HCT116 (cell line): ENCODE results near the gene CLTRN. TPM values are rescaled to one million over a fixed set of nuclear protein-coding genes. Genes with fewer than 3 reads are reported as not detected.

Experiments used
- ATAC-seq: fragments of 200-7000 bp; cut with Tn5 transposase; 2 replicates; pipeline ENCODE4 v1.9.1; 2020; ENCODE audit warnings: mild to moderate bottlenecking, moderate library complexity
- BruUV-seq: library from RNA; stranded (reverse); fragments of 400-500 nt; replicated peaks from 2 replicates; lab custom pipeline; 2021; lab: Mats Ljungman, UMichigan
- CTCF ChIA-PET: fragments of 300-600 bp; sonication (Branson Sonifier 250); formaldehyde crosslinking; loops from one replicate; lab custom pipeline; 2021; ENCODE audit warnings: antibody characterized with exemption; lab: Charles Lee
- POLR2A ChIA-PET: fragments of 300-600, 350-600 bp; sonication (Branson Sonifier 250); formaldehyde crosslinking; loops from one replicate; lab custom pipeline; 2021; ENCODE audit warnings: antibody characterized with exemption; lab: Charles Lee
- RAD21 ChIA-PET, 2 experiments: fragments of 300-600 bp; sonication (Branson Sonifier 250); formaldehyde crosslinking; loops; one replicate each; lab custom pipeline; 2023; ENCODE audit warnings: low total read pairs in 2 of 2; ENCODE audit not compliant: uncharacterized antibody in 2 of 2, unreplicated experiment in 2 of 2, low non-redundant PET in 1 of 2; lab: Charles Lee
- DNase-seq: peaks from one replicate; pipeline ENCODE4 v3.0.0-alpha.2; 2010; ENCODE audit warnings: low read depth, low spot score
- H2AFZ ChIP-seq: fragments of 200-600 bp; shearing (Covaris generic), sonication (generic); 2 replicates; pipeline ENCODE4 v1.6.1; 2017; ENCODE audit warnings: low read depth, mixed run types, mixed read lengths, antibody characterized with exemption, low read length; ENCODE audit not compliant: poor library complexity, severe bottlenecking
- H3K27ac ChIP-seq: 2 replicates; pipeline ENCODE4 v1.5.1; 2012; ENCODE audit warnings: low read depth, low read length
- H3K27me3 ChIP-seq: fragments of 200-600 bp; sonication (generic); 2 replicates; pipeline ENCODE4 v1.6.1; 2016; ENCODE audit warnings: mixed run types, low read length, mixed read lengths; ENCODE audit not compliant: insufficient read depth
- H3K36me3 ChIP-seq, 2 experiments: fragments of 200-500 bp in 1 of 2; fragments of 200-600 bp in 1 of 2; sonication (Bioruptor generic) in 1 of 2; sonication (generic) in 1 of 2; 2 replicates each; pipeline versions ENCODE4 v1.5.1 to v1.6.1; 2014 to 2016; ENCODE audit warnings: low read length in 2 of 2, inconsistent platforms in 1 of 2, mixed read lengths in 1 of 2, mixed run types in 1 of 2; ENCODE audit not compliant: insufficient read depth in 2 of 2, control insufficient read depth in 1 of 2
- H3K4me1 ChIP-seq, 2 experiments: fragments of 200-600 bp in 1 of 2; sonication (generic) in 1 of 2; 2 replicates each; pipeline versions ENCODE4 v1.5.1 to v1.6.1; 2012 to 2017; ENCODE audit warnings: low read length in 2 of 2, inconsistent platforms in 1 of 2, mild to moderate bottlenecking in 1 of 2, mixed read lengths in 1 of 2, mixed run types in 1 of 2, moderate library complexity in 1 of 2; ENCODE audit not compliant: insufficient read depth in 2 of 2, control insufficient read depth in 1 of 2
- H3K4me2 ChIP-seq: fragments of 200-600 bp; sonication (generic); 2 replicates; pipeline ENCODE4 v1.6.1; 2017; ENCODE audit warnings: mixed run types, low read length, mixed read lengths
- H3K4me3 ChIP-seq, 2 experiments: fragments of 200-600 bp in 1 of 2; sonication (generic) in 1 of 2; replicated peaks in 1 of 2; 2 replicates each; pipeline ENCODE4 v1.5.1; 2011 to 2016; ENCODE audit warnings: low read length in 2 of 2, control low read depth in 1 of 2, low read depth in 1 of 2, mild to moderate bottlenecking in 1 of 2, mixed read lengths in 1 of 2, mixed run types in 1 of 2
- H3K79me2 ChIP-seq: fragments of 200-600 bp; sonication (generic); 2 replicates; pipeline ENCODE4 v1.6.1; 2017; ENCODE audit warnings: mild to moderate bottlenecking, mixed run types, low read length, moderate library complexity, mixed read lengths; ENCODE audit not compliant: insufficient read depth
- H3K9ac ChIP-seq: fragments of 200-600 bp; sonication (generic); 2 replicates; pipeline ENCODE4 v1.6.1; 2016; ENCODE audit warnings: low read length, mixed read lengths
- H3K9me2 ChIP-seq: fragments of 200-600 bp; sonication (generic), shearing (Covaris generic); 2 replicates; pipeline ENCODE4 v1.6.1; 2017; ENCODE audit warnings: mixed run types, mild to moderate bottlenecking, moderate library complexity; ENCODE audit not compliant: insufficient read depth
- H3K9me3 ChIP-seq, 2 experiments: fragments of 200-500 bp in 1 of 2; fragments of 200-600 bp in 1 of 2; sonication (Bioruptor generic) in 1 of 2; sonication (generic) in 1 of 2; 2 replicates each; pipeline ENCODE4 v1.6.1; 2014 to 2017; ENCODE audit warnings: low read length in 2 of 2, mixed read lengths in 2 of 2, inconsistent platforms in 1 of 2, low read depth in 1 of 2, mild to moderate bottlenecking in 1 of 2, mixed run types in 1 of 2, moderate library complexity in 1 of 2; ENCODE audit not compliant: control insufficient read depth in 1 of 2, insufficient read depth in 1 of 2
- H4K20me1 ChIP-seq: fragments of 200-600 bp; sonication (generic), shearing (Covaris generic); 2 replicates; pipeline ENCODE4 v1.6.1; 2017; ENCODE audit warnings: mixed run types, mild to moderate bottlenecking, moderate library complexity; ENCODE audit not compliant: insufficient read depth
- EGR1 ChIP-seq: IDR thresholded peaks from 2 replicates; pipeline ENCODE4 v1.6.1; 2012; ENCODE audit warnings: low read depth
- ELF1 ChIP-seq: IDR thresholded peaks from 2 replicates; pipeline ENCODE4 v1.6.1; 2012; ENCODE audit warnings: low read depth, borderline replicate concordance
- EZH2 ChIP-seq: fragments of 200-600 bp; sonication (generic); IDR thresholded peaks from 2 replicates; pipeline ENCODE4 v1.6.1; 2017; ENCODE audit warnings: antibody characterized with exemption, mixed run types
- FOSL1 ChIP-seq: IDR thresholded peaks from 2 replicates; pipeline ENCODE4 v1.6.1; 2012; ENCODE audit warnings: low read depth
- POLR2AphosphoS5 ChIP-seq: IDR thresholded peaks from 2 replicates; pipeline ENCODE4 v1.6.1; 2011; ENCODE audit warnings: mild to moderate bottlenecking, low read depth, low read length, moderate library complexity
- RAD21 ChIP-seq: IDR thresholded peaks from 2 replicates; pipeline ENCODE4 v1.6.1; 2012; ENCODE audit warnings: low read depth, mild to moderate bottlenecking
- SP1 ChIP-seq: IDR thresholded peaks from 2 replicates; pipeline ENCODE4 v1.6.1; 2012; ENCODE audit warnings: low read depth
- SRF ChIP-seq: IDR thresholded peaks from 2 replicates; pipeline ENCODE4 v1.6.1; 2012; ENCODE audit warnings: low read depth
- TCF7L2 ChIP-seq: IDR thresholded peaks from 2 replicates; pipeline ENCODE4 v1.7.0; 2011; ENCODE audit warnings: borderline replicate concordance, inconsistent platforms; ENCODE audit not compliant: insufficient read depth, insufficient read length; ENCODE audit errors: extremely low read depth
- ZFX ChIP-seq: fragments of 450-650 bp; IDR thresholded peaks from 2 replicates; pipeline ENCODE4 v1.6.1; 2017
- intact Hi-C: fragments of 100-400 bp; cut with micrococcal nuclease; formaldehyde crosslinking; loops from 2 replicates; pipeline ENCODE4 v1.10.0; 2022
- total RNA-seq: library from RNA; stranded (reverse); gene quantifications from one replicate; pipeline ENCODE4 v1.2.1, GENCODE V29; 2021; ENCODE audit not compliant: unreplicated experiment
- TF ChIP-seq, protein P1 (sequence below), 3 experiments: fragments of 200-600 bp in 1 of 3; sonication (generic) in 1 of 3; IDR thresholded peaks in 2 of 3; conservative IDR thresholded peaks in 1 of 3; 2 replicates each; pipeline ENCODE4 v1.5.1; 2012 to 2017; ENCODE audit warnings: low read depth in 2 of 3, low read length in 2 of 3, antibody characterized with exemption in 1 of 3, borderline replicate concordance in 1 of 3, control low read depth in 1 of 3, mild to moderate bottlenecking in 1 of 3, mixed read lengths in 1 of 3, mixed run types in 1 of 3, moderate library complexity in 1 of 3; ENCODE audit not compliant: insufficient read depth in 1 of 3
- TF ChIP-seq, protein P2 (sequence below): IDR thresholded peaks from 2 replicates; pipeline ENCODE4 v1.6.1; 2012; ENCODE audit warnings: low read depth

Gene CLTRN
- total RNA-seq, 1 experiment from 2014 or later: 0.25 TPM

DNA sequence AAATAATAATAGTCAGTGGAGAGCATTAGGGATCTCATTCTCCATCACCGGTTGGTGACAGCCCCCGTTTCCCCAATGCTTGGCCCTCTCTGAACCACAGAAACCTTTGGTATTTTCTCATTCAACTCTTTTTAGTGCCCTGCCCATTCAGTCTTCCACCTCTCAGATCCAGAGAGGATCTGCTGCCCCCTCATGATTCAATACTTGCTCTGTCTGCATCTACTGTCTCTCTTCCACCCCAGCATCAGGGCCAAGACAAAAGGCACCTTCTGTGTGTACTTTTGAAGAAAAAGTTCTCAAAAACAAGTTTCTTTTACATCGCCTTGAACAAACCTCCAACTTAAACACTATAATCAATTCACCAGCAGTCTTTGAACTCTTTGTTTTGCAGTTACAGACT lies 19.3 kb downstream of the CLTRN start:
- Histone ChIP-seq H3K9me2 (no peaks in the 10 kb centered on the region), H3K4me2 (no peak overlapping the region), H3K9me3 (no peaks in the 10 kb centered on the region), H3K79me2 (no peaks in the 10 kb centered on the region)
- BruUV-seq: no TSS peak
- TF ChIP-seq RAD21 (peak; percentile 43; the same call in 1 of the 2 replicates), ELF1 (no peak)
- TF ChIP-seq, protein P1, sequence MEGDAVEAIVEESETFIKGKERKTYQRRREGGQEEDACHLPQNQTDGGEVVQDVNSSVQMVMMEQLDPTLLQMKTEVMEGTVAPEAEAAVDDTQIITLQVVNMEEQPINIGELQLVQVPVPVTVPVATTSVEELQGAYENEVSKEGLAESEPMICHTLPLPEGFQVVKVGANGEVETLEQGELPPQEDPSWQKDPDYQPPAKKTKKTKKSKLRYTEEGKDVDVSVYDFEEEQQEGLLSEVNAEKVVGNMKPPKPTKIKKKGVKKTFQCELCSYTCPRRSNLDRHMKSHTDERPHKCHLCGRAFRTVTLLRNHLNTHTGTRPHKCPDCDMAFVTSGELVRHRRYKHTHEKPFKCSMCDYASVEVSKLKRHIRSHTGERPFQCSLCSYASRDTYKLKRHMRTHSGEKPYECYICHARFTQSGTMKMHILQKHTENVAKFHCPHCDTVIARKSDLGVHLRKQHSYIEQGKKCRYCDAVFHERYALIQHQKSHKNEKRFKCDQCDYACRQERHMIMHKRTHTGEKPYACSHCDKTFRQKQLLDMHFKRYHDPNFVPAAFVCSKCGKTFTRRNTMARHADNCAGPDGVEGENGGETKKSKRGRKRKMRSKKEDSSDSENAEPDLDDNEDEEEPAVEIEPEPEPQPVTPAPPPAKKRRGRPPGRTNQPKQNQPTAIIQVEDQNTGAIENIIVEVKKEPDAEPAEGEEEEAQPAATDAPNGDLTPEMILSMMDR (IDR thresholded peaks at IDR 0.05 in 2 of 3, conservative IDR thresholded peaks at IDR 0.05 in 1 of 3; ENCODE audit: borderline replicate concordance in 1 of 3, insufficient read depth in 1 of 3, low read depth in 2 of 3, low read length in 2 of 3): peak in 1 of 3 experiments; percentile 10; a peak in 1 of 6 replicates
- TF ChIP-seq, all 23 proteins: peak for 2
- Histone ChIP-seq H4K20me1 (no peaks in the 10 kb centered on the region), H3K27me3 (no peaks in the 10 kb centered on the region), H3K4me3 (no peak overlapping the region), H3K36me3 (no peaks in the 10 kb centered on the region), H3K4me1 (no peaks in the 10 kb centered on the region), H2AFZ (no peak overlapping the region), H3K9ac (no peak overlapping the region), H3K27ac (no peak overlapping the region)
- POLR2A ChIA-PET: no interaction called here
- CTCF ChIA-PET: no interaction called here
- intact Hi-C loops: loop anchor here (10.0 kb wide), 1 partner anchor 150 kb away; the partner anchor contains the start of gene PIR
- ATAC-seq (no peak), DNase-seq (no peak)
- RAD21 ChIA-PET: no interaction called here

DNA sequence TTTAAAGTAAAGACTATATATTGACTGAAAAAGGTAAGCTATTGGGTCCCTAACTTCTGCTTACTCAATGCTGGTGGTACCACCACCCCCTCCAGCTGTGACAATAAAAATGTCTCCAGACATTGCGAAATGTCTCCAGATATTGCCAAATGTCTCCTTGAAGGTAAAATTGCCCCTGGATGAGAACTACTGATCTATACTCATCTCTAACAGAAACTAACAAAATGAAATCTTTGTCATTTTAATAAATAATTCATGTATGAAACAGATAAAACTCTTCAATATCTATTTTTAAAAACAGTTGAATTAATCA lies 20.1 kb downstream of the CLTRN start:
- H3K27ac ChIP-seq: no peak overlapping the region
- no peaks in the 10 kb centered on the region for H3K79me2 ChIP-seq
- CTCF ChIA-PET: no interaction called here
- H3K9ac ChIP-seq: no peak overlapping the region
- no peaks in the 10 kb centered on the region for H3K36me3 ChIP-seq
- no peaks in the 10 kb centered on the region for H3K9me3 ChIP-seq
- DNase-seq (no peak), ATAC-seq (no peak)
- no peaks in the 10 kb centered on the region for H4K20me1 ChIP-seq
- RAD21 ChIA-PET: no interaction called here
- no peaks in the 10 kb centered on the region for H3K27me3 ChIP-seq
- H2AFZ ChIP-seq: no peak overlapping the region
- no peak overlapping the region for H3K4me2 ChIP-seq
- H3K4me1 ChIP-seq: no peaks in the 10 kb centered on the region
- no TSS peak for BruUV-seq
- H3K4me3 ChIP-seq: no peak overlapping the region
- intact Hi-C loops: loop anchor here (10.0 kb wide), 1 partner anchor 150 kb away; the partner anchor contains the start of gene PIR
- H3K9me2 ChIP-seq: no peaks in the 10 kb centered on the region
- POLR2A ChIA-PET: no interaction called here
- TF ChIP-seq SP1 (no peak), ELF1 (no peak), ZFX (no peak), FOSL1 (no peak), EGR1 (no peak), SRF (no peak), POLR2AphosphoS5 (no peak), RAD21 (no peak), TCF7L2 (no peak), EZH2 (no peak)
- TF ChIP-seq, protein P1 (IDR thresholded peaks at IDR 0.05 in 2 of 3, conservative IDR thresholded peaks at IDR 0.05 in 1 of 3; ENCODE audit: borderline replicate concordance in 1 of 3, insufficient read depth in 1 of 3, low read depth in 2 of 3, low read length in 2 of 3): no peak
- TF ChIP-seq, protein P2, sequence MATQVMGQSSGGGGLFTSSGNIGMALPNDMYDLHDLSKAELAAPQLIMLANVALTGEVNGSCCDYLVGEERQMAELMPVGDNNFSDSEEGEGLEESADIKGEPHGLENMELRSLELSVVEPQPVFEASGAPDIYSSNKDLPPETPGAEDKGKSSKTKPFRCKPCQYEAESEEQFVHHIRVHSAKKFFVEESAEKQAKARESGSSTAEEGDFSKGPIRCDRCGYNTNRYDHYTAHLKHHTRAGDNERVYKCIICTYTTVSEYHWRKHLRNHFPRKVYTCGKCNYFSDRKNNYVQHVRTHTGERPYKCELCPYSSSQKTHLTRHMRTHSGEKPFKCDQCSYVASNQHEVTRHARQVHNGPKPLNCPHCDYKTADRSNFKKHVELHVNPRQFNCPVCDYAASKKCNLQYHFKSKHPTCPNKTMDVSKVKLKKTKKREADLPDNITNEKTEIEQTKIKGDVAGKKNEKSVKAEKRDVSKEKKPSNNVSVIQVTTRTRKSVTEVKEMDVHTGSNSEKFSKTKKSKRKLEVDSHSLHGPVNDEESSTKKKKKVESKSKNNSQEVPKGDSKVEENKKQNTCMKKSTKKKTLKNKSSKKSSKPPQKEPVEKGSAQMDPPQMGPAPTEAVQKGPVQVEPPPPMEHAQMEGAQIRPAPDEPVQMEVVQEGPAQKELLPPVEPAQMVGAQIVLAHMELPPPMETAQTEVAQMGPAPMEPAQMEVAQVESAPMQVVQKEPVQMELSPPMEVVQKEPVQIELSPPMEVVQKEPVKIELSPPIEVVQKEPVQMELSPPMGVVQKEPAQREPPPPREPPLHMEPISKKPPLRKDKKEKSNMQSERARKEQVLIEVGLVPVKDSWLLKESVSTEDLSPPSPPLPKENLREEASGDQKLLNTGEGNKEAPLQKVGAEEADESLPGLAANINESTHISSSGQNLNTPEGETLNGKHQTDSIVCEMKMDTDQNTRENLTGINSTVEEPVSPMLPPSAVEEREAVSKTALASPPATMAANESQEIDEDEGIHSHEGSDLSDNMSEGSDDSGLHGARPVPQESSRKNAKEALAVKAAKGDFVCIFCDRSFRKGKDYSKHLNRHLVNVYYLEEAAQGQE: no peak
